PC-9 (cell line): ENCODE data around the gene PLD6. TPM values are rescaled to one million over a fixed set of nuclear protein-coding genes. Genes with fewer than 3 reads are reported as not detected.
A peak's percentile ranks its signal among the peaks of the same experiment; 100 is the strongest.

Experiments used
- BruUV-seq: library from RNA; stranded (reverse); fragments of 400-500 nt; replicated peaks from 2 replicates; lab custom pipeline; 2021; lab: Mats Ljungman, UMichigan
- CTCF ChIA-PET: fragments of 300-600 bp; sonication (Branson Sonifier 250); formaldehyde crosslinking; loops from one replicate; lab custom pipeline; 2022; ENCODE audit warnings: antibody characterized with exemption; lab: Charles Lee
- POLR2A ChIA-PET: fragments of 300-600 bp; sonication (Branson Sonifier 250); formaldehyde crosslinking; loops from one replicate; lab custom pipeline; 2022; ENCODE audit warnings: antibody characterized with exemption; ENCODE audit not compliant: unreplicated experiment; lab: Charles Lee
- DNase-seq, 2 experiments: peaks; one replicate each; pipeline versions ENCODE4 v3.0.0 to v3.0.0-alpha.2; 2015 to 2022; ENCODE audit warnings: mixed read lengths in 1 of 2
- H2AFZ ChIP-seq: fragments of 200-600 bp; sonication (generic); 2 replicates; pipeline ENCODE4 v1.8.1; 2017; ENCODE audit warnings: antibody characterized with exemption
- H3F3A ChIP-seq: fragments of 200-600 bp; sonication (generic); 2 replicates; pipeline ENCODE4 v1.8.1; 2017; ENCODE audit warnings: antibody characterized with exemption, mild to moderate bottlenecking, low read depth; ENCODE audit not compliant: insufficient read depth
- H3K27ac ChIP-seq: fragments of 200-600 bp; sonication (generic); 2 replicates; pipeline ENCODE4 v1.6.1; 2016; ENCODE audit warnings: mixed run types
- H3K27me3 ChIP-seq: fragments of 200-600 bp; sonication (generic); 2 replicates; pipeline ENCODE4 v1.6.1; 2016; ENCODE audit warnings: low read depth, mixed run types; ENCODE audit not compliant: insufficient read depth
- H3K36me3 ChIP-seq: fragments of 200-600 bp; sonication (generic); 2 replicates; pipeline ENCODE4 v1.6.1; 2016; ENCODE audit warnings: low read depth, mixed run types
- H3K4me1 ChIP-seq: fragments of 200-600 bp; sonication (generic); replicated peaks from 2 replicates; pipeline ENCODE4 v1.6.1; 2016; ENCODE audit warnings: mixed run types; ENCODE audit not compliant: insufficient read depth
- H3K4me2 ChIP-seq: fragments of 200-600 bp; sonication (generic); 2 replicates; pipeline ENCODE4 v1.6.1; 2017; ENCODE audit warnings: mixed run types
- H3K4me3 ChIP-seq: fragments of 200-600 bp; sonication (generic); 2 replicates; pipeline ENCODE4 v1.6.1; 2016; ENCODE audit warnings: mixed run types
- H3K79me2 ChIP-seq: fragments of 200-600 bp; sonication (generic); 2 replicates; pipeline ENCODE4 v1.6.1; 2017; ENCODE audit warnings: low read depth, mixed run types
- H3K9me2 ChIP-seq: fragments of 200-600 bp; sonication (generic); 2 replicates; pipeline ENCODE4 v1.8.1; 2017; ENCODE audit warnings: mild to moderate bottlenecking; ENCODE audit not compliant: insufficient read depth
- H3K9me3 ChIP-seq: fragments of 200-600 bp; sonication (generic); 2 replicates; pipeline ENCODE4 v1.8.1; 2016; ENCODE audit warnings: low read depth; ENCODE audit not compliant: insufficient read depth
- H4K20me1 ChIP-seq: fragments of 200-600 bp; sonication (generic); 2 replicates; pipeline ENCODE4 v1.8.1; 2017; ENCODE audit not compliant: insufficient read depth
- CTCF ChIP-seq: fragments of 200-600 bp; sonication (generic); conservative IDR thresholded peaks from 2 replicates; pipeline ENCODE4 v1.6.1; 2017; ENCODE audit warnings: mixed run types, antibody characterized with exemption, mild to moderate bottlenecking, moderate library complexity
- EZH2 ChIP-seq: fragments of 200-600 bp; sonication (generic); IDR thresholded peaks from 2 replicates; pipeline ENCODE4 v1.8.0; 2017; ENCODE audit warnings: antibody characterized with exemption, low read depth
- intact Hi-C: fragments of 100-400 bp; cut with micrococcal nuclease; formaldehyde crosslinking; loops from one replicate; pipeline ENCODE4 v1.10.0; 2022; ENCODE audit not compliant: unreplicated experiment
- total RNA-seq: library from RNA; stranded (reverse); gene quantifications from 2 replicates; pipeline ENCODE4 v1.2.3, GENCODE V29; 2021

PLD6 gene
- total RNA-seq, 1 experiment from 2014 or later: 4.1 TPM

- H3K27me3 ChIP-seq: no peaks in the 10 kb centered on the region
- ChIA-PET POLR2A (interaction anchor here (0.5 kb wide), 1 partner anchor 177 kb away, joined by 4 read pairs; no protein-coding TSS in a partner anchor), CTCF (no interaction called here)
- H3K79me2 ChIP-seq: peaks cover 26% of the 10 kb centered on the region
- peak; percentile 51 to 68 for DNase-seq
- BruUV-seq: TSS peak; percentile 21
- TF ChIP-seq CTCF (no peak), EZH2 (no peak)
- H3F3A ChIP-seq: peaks cover 46% of the 10 kb centered on the region
- H3K9me3 ChIP-seq: no peaks in the 10 kb centered on the region
- peaks cover 14% of the 10 kb centered on the region for H3K4me1 ChIP-seq
- peaks cover 13% of the 10 kb centered on the region; the same call in 1 of the 2 replicates for H4K20me1 ChIP-seq
- peak overlapping the region; percentile 100 for H3K4me2 ChIP-seq
- H3K4me3 ChIP-seq: peak overlapping the region; percentile 91
- no peaks in the 10 kb centered on the region for H3K9me2 ChIP-seq
- H2AFZ ChIP-seq: peak overlapping the region; percentile 98
- intact Hi-C loops: no loop called here
- peaks cover 5% of the 10 kb centered on the region; the same call in 1 of the 2 replicates for H3K36me3 ChIP-seq
- peak overlapping the region; percentile 8 for H3K27ac ChIP-seq
These were observed 587 bp downstream of the PLD6 start for GRCh38 chr17:17205368-17206123.

- peak overlapping the region; percentile 98; the same call in 1 of the 2 replicates for H2AFZ ChIP-seq
- intact Hi-C loops: no loop called here
- H3K9me3 ChIP-seq: no peaks in the 10 kb centered on the region
- H3K79me2 ChIP-seq: peaks cover 26% of the 10 kb centered on the region
- no peak for DNase-seq
- H3K27ac ChIP-seq: no peak overlapping the region
- no TSS peak for BruUV-seq
- no peaks in the 10 kb centered on the region for H3K9me2 ChIP-seq
- peaks cover 5% of the 10 kb centered on the region; the same call in 1 of the 2 replicates for H3K36me3 ChIP-seq
- CTCF ChIA-PET: no interaction called here
- H3F3A ChIP-seq: peaks cover 46% of the 10 kb centered on the region
- peaks cover 14% of the 10 kb centered on the region for H3K4me1 ChIP-seq
- H3K27me3 ChIP-seq: no peaks in the 10 kb centered on the region
- H3K4me3 ChIP-seq: peak overlapping the region; percentile 91
- TF ChIP-seq EZH2: no peak
- no peak for TF ChIP-seq CTCF
- H3K4me2 ChIP-seq: peak overlapping the region; percentile 100
- H4K20me1 ChIP-seq: peaks cover 13% of the 10 kb centered on the region; the same call in 1 of the 2 replicates
- POLR2A ChIA-PET: no interaction called here
These were observed 1.4 kb downstream of the PLD6 start for GRCh38 chr17:17204635-17205231.

GRCh38 chr17:17204041-17204591, 2.0 kb downstream of the PLD6 start:
- H3K4me2 ChIP-seq: peak overlapping the region; percentile 100
- H3F3A ChIP-seq: peaks cover 45% of the 10 kb centered on the region
- no peaks in the 10 kb centered on the region for H3K9me2 ChIP-seq
- peak overlapping the region; percentile 91; the same call in 1 of the 2 replicates for H3K4me3 ChIP-seq
- peaks cover 5% of the 10 kb centered on the region; the same call in 1 of the 2 replicates for H3K36me3 ChIP-seq
- POLR2A ChIA-PET: no interaction called here
- H3K9me3 ChIP-seq: no peaks in the 10 kb centered on the region
- DNase-seq: no peak
- peaks cover 13% of the 10 kb centered on the region; the same call in 1 of the 2 replicates for H4K20me1 ChIP-seq
- intact Hi-C loops: no loop called here
- H3K4me1 ChIP-seq: peaks cover 14% of the 10 kb centered on the region
- TF ChIP-seq CTCF (no peak), EZH2 (no peak)
- peaks cover 26% of the 10 kb centered on the region for H3K79me2 ChIP-seq
- CTCF ChIA-PET: no interaction called here
- no peak overlapping the region for H2AFZ ChIP-seq
- H3K27me3 ChIP-seq: no peaks in the 10 kb centered on the region
- no TSS peak for BruUV-seq
- no peak overlapping the region for H3K27ac ChIP-seq
